H1 (cell line): ENCODE measurements around the gene TMEM51. TPM values are rescaled to one million over a fixed set of nuclear protein-coding genes. Genes with fewer than 3 reads are reported as not detected.

Experiments used
- BACH1 ChIP-seq: IDR thresholded peaks from 2 replicates; pipeline ENCODE4 v1.6.1; 2012; ENCODE audit warnings: low read length, improper control_type of control experiment
- EZH2 ChIP-seq: fragments of 200-600 bp; sonication (generic); IDR thresholded peaks from 2 replicates; pipeline ENCODE4 v1.7.1; 2012; ENCODE audit warnings: low read depth, mild to moderate bottlenecking, moderate library complexity, low read length, inconsistent platforms; ENCODE audit not compliant: severe bottlenecking
- KDM1A ChIP-seq: fragments of 200-600, 300-600 bp; sonication (generic); IDR thresholded peaks from 2 replicates; pipeline ENCODE4 v1.7.1; 2016; ENCODE audit warnings: mild to moderate bottlenecking, low read length, borderline replicate concordance
- KDM4A ChIP-seq: IDR thresholded peaks from one replicate; pipeline ENCODE4 v1.7.1; 2012; ENCODE audit warnings: low read depth, mild to moderate bottlenecking, moderate library complexity, low read length, inconsistent platforms; ENCODE audit not compliant: severe bottlenecking
- PHF8 ChIP-seq: fragments of 200-600 bp; sonication (generic); conservative IDR thresholded peaks from 2 replicates; pipeline ENCODE4 v1.7.1; 2012; ENCODE audit warnings: low read depth, mild to moderate bottlenecking, inconsistent platforms, low read length, moderate library complexity
- RAD21 ChIP-seq, 2 experiments: IDR thresholded peaks in 1 of 2; conservative IDR thresholded peaks in 1 of 2; 2 replicates each; pipeline ENCODE4 v1.6.1; 2011; ENCODE audit warnings: low read depth in 2 of 2, low read length in 2 of 2, improper control_type of control experiment in 1 of 2, inconsistent platforms in 1 of 2, mild to moderate bottlenecking in 1 of 2, moderate library complexity in 1 of 2
- RBBP5 ChIP-seq: IDR thresholded peaks from 2 replicates; pipeline ENCODE4 v1.7.1; 2012; ENCODE audit warnings: low read depth, mild to moderate bottlenecking, inconsistent platforms, low read length, moderate library complexity, borderline replicate concordance
- RFX5 ChIP-seq: IDR thresholded peaks from 2 replicates; pipeline ENCODE4 v1.6.1; 2011; ENCODE audit warnings: low read depth, low read length, improper control_type of control experiment, borderline replicate concordance
- SAP30 ChIP-seq: fragments of 300-600 bp; sonication (generic); IDR thresholded peaks from 2 replicates; pipeline ENCODE4 v1.7.1; 2012; ENCODE audit warnings: low read length, moderate library complexity, mild to moderate bottlenecking, inconsistent platforms; ENCODE audit not compliant: insufficient read depth, insufficient replicate concordance
- SP1 ChIP-seq: IDR thresholded peaks from 2 replicates; pipeline ENCODE4 v1.6.1; 2011; ENCODE audit warnings: low read depth, low read length
- ZNF274 ChIP-seq: IDR thresholded peaks from 2 replicates; pipeline ENCODE4 v1.7.0; 2012; ENCODE audit warnings: low read length, borderline replicate concordance; ENCODE audit errors: extremely low read depth
- polyA plus RNA-seq, 7 experiments: library from polyadenylated mRNA; depleted of rRNA in 3 of 7; stranded (reverse) in 5 of 7; unstranded in 2 of 7; fragments of >200 nt in 5 of 7; fragments of 200-250 nt in 2 of 7; gene quantifications; 1 replicate in 5 of 7; 2 replicates in 1 of 7; 4 replicates in 1 of 7; pipeline versions ENCODE4 v1.2.1 to v1.2.3, GENCODE V29; 2011 to 2013; ENCODE audit warnings: missing spikeins in 2 of 7, mixed read lengths in 2 of 7
- total RNA-seq: library from RNA; stranded (reverse); fragmentation: NEBNext Ultra II Directional; extraction: Animal tissue kit (Norgen Biotek cat#: 25700); gene quantifications from 2 replicates; pipeline ENCODE4 v1.2.1, GENCODE V29; 2021
- TF ChIP-seq, protein P1 (sequence below): IDR thresholded peaks from 2 replicates; pipeline ENCODE4 v1.6.1; 2012; ENCODE audit warnings: inconsistent platforms
- TF ChIP-seq, protein P2 (sequence below): IDR thresholded peaks from 2 replicates; pipeline ENCODE4 v1.6.1; 2011; ENCODE audit warnings: low read length, improper control_type of control experiment
- TF ChIP-seq, protein P3 (sequence below): IDR thresholded peaks from 2 replicates; pipeline ENCODE4 v1.6.1; 2012; ENCODE audit warnings: inconsistent platforms

Gene TMEM51
- total and polyA plus RNA-seq, 2 of the 8 experiments (the other 6 are each of a cell fraction or from before 2014, with no cell fraction given), result 9.9 to 10.7 TPM

DNA sequence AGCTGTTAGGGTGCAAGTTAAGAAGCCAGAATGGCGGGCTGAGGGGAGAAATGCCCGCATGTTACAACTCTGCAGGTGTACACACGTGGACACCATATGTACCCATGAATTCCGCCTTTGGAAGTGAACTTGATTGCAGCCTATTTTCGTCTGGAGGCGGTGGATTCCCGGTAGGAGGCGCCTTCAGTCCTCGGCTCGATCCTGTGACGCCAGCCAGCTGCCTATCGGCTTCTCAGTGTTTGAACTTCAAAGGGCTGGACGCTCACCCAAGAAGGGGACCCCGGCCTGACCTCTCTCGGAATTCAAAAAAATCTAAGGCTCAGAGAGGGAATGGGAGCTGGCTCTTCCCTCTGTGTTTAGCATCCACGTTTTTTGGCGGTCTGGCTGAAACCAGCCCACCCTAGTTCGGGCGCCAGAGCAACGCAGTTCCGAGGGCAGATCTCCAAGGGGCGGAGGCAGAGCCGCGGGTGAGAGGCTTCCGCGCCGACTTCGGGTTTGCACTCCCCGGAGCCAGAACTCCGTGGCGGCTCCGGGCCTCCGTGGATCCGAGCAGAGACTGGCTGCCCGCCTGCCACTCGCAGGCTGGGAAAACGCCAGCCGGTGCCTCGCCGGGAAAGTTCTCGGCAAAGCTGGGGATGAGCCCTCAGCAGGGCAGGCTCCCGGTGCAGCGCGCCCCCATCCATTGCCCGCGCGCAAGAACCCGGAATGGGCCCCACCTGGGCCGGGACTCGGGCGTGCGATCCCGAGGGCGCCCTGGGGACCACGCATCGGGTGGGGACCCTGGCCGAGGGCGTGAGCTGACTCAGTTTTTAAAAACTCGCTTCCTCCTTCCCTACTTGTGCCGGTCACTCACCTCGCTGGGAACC lies 996 bp upstream of the TMEM51 start (continued):
- TF ChIP-seq ZNF274 (no peak), EZH2 (peak; percentile 25), RAD21 (IDR thresholded peaks at IDR 0.05 in 1 of 2, conservative IDR thresholded peaks at IDR 0.05 in 1 of 2; ENCODE audit: low read depth in 2 of 2, low read length in 2 of 2) (peak; percentile 68 to 82), KDM4A (peak; percentile 87), KDM1A (no peak), SAP30 (no peak), BACH1 (no peak), RBBP5 (peak; percentile 34; the same call in 1 of the 2 replicates), RFX5 (no peak), PHF8 (peak; percentile 45; the same call in 1 of the 2 replicates), SP1 (0 out of 2 replicates have a peak, but pooled peaks have one; percentile 24)
- TF ChIP-seq, protein P1, sequence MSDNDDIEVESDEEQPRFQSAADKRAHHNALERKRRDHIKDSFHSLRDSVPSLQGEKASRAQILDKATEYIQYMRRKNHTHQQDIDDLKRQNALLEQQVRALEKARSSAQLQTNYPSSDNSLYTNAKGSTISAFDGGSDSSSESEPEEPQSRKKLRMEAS, result peak; percentile 19; the same call in 1 of the 2 replicates
- TF ChIP-seq, protein P2, sequence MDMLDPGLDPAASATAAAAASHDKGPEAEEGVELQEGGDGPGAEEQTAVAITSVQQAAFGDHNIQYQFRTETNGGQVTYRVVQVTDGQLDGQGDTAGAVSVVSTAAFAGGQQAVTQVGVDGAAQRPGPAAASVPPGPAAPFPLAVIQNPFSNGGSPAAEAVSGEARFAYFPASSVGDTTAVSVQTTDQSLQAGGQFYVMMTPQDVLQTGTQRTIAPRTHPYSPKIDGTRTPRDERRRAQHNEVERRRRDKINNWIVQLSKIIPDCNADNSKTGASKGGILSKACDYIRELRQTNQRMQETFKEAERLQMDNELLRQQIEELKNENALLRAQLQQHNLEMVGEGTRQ, result no peak
- TF ChIP-seq, protein P3, sequence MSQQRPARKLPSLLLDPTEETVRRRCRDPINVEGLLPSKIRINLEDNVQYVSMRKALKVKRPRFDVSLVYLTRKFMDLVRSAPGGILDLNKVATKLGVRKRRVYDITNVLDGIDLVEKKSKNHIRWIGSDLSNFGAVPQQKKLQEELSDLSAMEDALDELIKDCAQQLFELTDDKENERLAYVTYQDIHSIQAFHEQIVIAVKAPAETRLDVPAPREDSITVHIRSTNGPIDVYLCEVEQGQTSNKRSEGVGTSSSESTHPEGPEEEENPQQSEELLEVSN, result peak; percentile 7; the same call in 1 of the 2 replicates
